DOHH2 (cell line): ENCODE results near the gene PRKAR1B.

ENCODE experiments used
- H3F3A ChIP-seq: fragments of 200-600 bp; sonication (generic), shearing (Covaris generic); 2 replicates; pipeline ENCODE4 v1.6.0; 2016; ENCODE audit warnings: antibody characterized with exemption, mild to moderate bottlenecking; ENCODE audit not compliant: control insufficient read depth, insufficient read depth
- H3K27ac ChIP-seq: fragments of 200-600 bp; sonication (generic); 2 replicates; pipeline ENCODE4 v1.5.1; 2014; ENCODE audit warnings: low read depth, mild to moderate bottlenecking, low read length, moderate library complexity
- H3K27me3 ChIP-seq: fragments of 200-600 bp; sonication (generic); 2 replicates; pipeline ENCODE4 v1.6.1; 2014; ENCODE audit warnings: mild to moderate bottlenecking, low read length, mixed read lengths; ENCODE audit not compliant: control insufficient read depth
- H3K36me3 ChIP-seq: fragments of 200-600 bp; sonication (generic); 2 replicates; pipeline ENCODE4 v1.6.1; 2014; ENCODE audit warnings: mild to moderate bottlenecking, low read length, moderate library complexity, mixed read lengths; ENCODE audit not compliant: control insufficient read depth
- H3K4me1 ChIP-seq: fragments of 200-600 bp; sonication (generic); 2 replicates; pipeline ENCODE4 v1.6.1; 2014; ENCODE audit warnings: mild to moderate bottlenecking, low read length, mixed read lengths; ENCODE audit not compliant: control insufficient read depth
- H3K4me2 ChIP-seq: fragments of 200-600 bp; sonication (generic); 2 replicates; pipeline ENCODE4 v1.6.0; 2014; ENCODE audit warnings: mild to moderate bottlenecking, low read length, moderate library complexity
- H3K4me3 ChIP-seq: fragments of 200-600 bp; sonication (generic); 2 replicates; pipeline ENCODE4 v1.5.1; 2014; ENCODE audit warnings: mild to moderate bottlenecking, low read length, mixed read lengths
- H3K79me2 ChIP-seq: fragments of 200-600 bp; sonication (generic); 2 replicates; pipeline ENCODE4 v1.6.1; 2014; ENCODE audit warnings: mild to moderate bottlenecking, low read length, mixed read lengths; ENCODE audit not compliant: control insufficient read depth
- H3K9me2 ChIP-seq: fragments of 200-600 bp; sonication (generic); replicated peaks from 2 replicates; pipeline ENCODE4 v1.6.1; 2014; ENCODE audit warnings: mild to moderate bottlenecking, low read length, mixed read lengths; ENCODE audit not compliant: control insufficient read depth
- H3K9me3 ChIP-seq: fragments of 200-600 bp; sonication (generic); 2 replicates; pipeline ENCODE4 v1.6.1; 2014; ENCODE audit warnings: antibody characterized with exemption, low read length, mixed read lengths; ENCODE audit not compliant: control insufficient read depth, insufficient read depth
- H4K20me1 ChIP-seq: fragments of 200-600 bp; sonication (generic); 2 replicates; pipeline ENCODE4 v1.6.0; 2014; ENCODE audit warnings: low read depth, mild to moderate bottlenecking, antibody characterized with exemption, low read length, moderate library complexity; ENCODE audit not compliant: control insufficient read depth, insufficient read depth
- CTCF ChIP-seq: fragments of 200-600 bp; sonication (generic); IDR thresholded peaks from one replicate; pipeline ENCODE4 v1.5.1; 2014; ENCODE audit warnings: antibody characterized with exemption, mild to moderate bottlenecking, low read depth, low read length; ENCODE audit not compliant: poor library complexity, severe bottlenecking
- EZH2phosphoT487 ChIP-seq: fragments of 200-600 bp; sonication (generic); IDR thresholded peaks from 2 replicates; pipeline ENCODE4 v1.6.1; 2017; ENCODE audit warnings: borderline replicate concordance, mild to moderate bottlenecking, antibody characterized with exemption, low read length, moderate library complexity, mixed read lengths

The PRKAR1B gene

GRCh38 chr7:771234-772004 lies 44.3 kb upstream of the PRKAR1B start:
- H3K4me3 ChIP-seq, result no peak overlapping the region
- no peaks in the 10 kb centered on the region for H3K9me2 ChIP-seq
- no peak overlapping the region for H3K4me2 ChIP-seq
- no peaks in the 10 kb centered on the region for H3K9me3 ChIP-seq
- no peak overlapping the region for H3K27ac ChIP-seq
- no peaks in the 10 kb centered on the region for H3K79me2 ChIP-seq
- peaks cover 55% of the 10 kb centered on the region for H3K36me3 ChIP-seq
- no peak for TF ChIP-seq EZH2phosphoT487
- TF ChIP-seq CTCF, result no peak
- no peaks in the 10 kb centered on the region for H4K20me1 ChIP-seq
- H3K27me3 ChIP-seq, result no peaks in the 10 kb centered on the region
- H3F3A ChIP-seq, result no peaks in the 10 kb centered on the region
- no peaks in the 10 kb centered on the region for H3K4me1 ChIP-seq

- no peak overlapping the region for H3K4me2 ChIP-seq
- no peak overlapping the region for H3K4me3 ChIP-seq
- no peaks in the 10 kb centered on the region for H3K4me1 ChIP-seq
- H4K20me1 ChIP-seq, result no peaks in the 10 kb centered on the region
- no peaks in the 10 kb centered on the region for H3K27me3 ChIP-seq
- H3K27ac ChIP-seq, result no peak overlapping the region
- peaks cover 54% of the 10 kb centered on the region for H3K36me3 ChIP-seq
- H3K9me2 ChIP-seq, result no peaks in the 10 kb centered on the region
- no peaks in the 10 kb centered on the region for H3K9me3 ChIP-seq
- TF ChIP-seq CTCF (no peak), EZH2phosphoT487 (no peak)
- no peaks in the 10 kb centered on the region for H3F3A ChIP-seq
- H3K79me2 ChIP-seq, result no peaks in the 10 kb centered on the region
Measured at GRCh38 chr7:770741-771166, 43.7 kb upstream of the PRKAR1B start.

- Histone ChIP-seq H3K36me3 (peaks cover 54% of the 10 kb centered on the region), H3F3A (no peaks in the 10 kb centered on the region), H3K4me3 (no peak overlapping the region), H3K79me2 (no peaks in the 10 kb centered on the region), H4K20me1 (no peaks in the 10 kb centered on the region), H3K4me1 (no peaks in the 10 kb centered on the region), H3K27ac (no peak overlapping the region), H3K4me2 (no peak overlapping the region), H3K9me3 (no peaks in the 10 kb centered on the region), H3K9me2 (no peaks in the 10 kb centered on the region), H3K27me3 (no peaks in the 10 kb centered on the region)
- no peak for TF ChIP-seq EZH2phosphoT487
- TF ChIP-seq CTCF, result no peak
Measured at GRCh38 chr7:770336-770735, 43.3 kb upstream of the PRKAR1B start.
